Measurements from ENCODE around the gene SLFN14.
"Not testable (repeated sequence)": the region's sequence is repeated elsewhere in the genome, so short reads cannot be mapped to it uniquely, and the experiment has no call there.

The SLFN14 gene

GRCh38 chr17:35557353-35557752 is 3.3 kb downstream of the SLFN14 start:
- no peak for DNase-seq

- no peak for DNase-seq
These were observed 4.9 kb downstream of the SLFN14 start for GRCh38 chr17:35555691-35556090.

GRCh38 chr17:35554668-35555067 is 6.0 kb downstream of the SLFN14 start:
- no peak for DNase-seq

GRCh38 chr17:35553310-35553709 is 7.3 kb downstream of the SLFN14 start:
- DNase-seq: no peak

DNA sequence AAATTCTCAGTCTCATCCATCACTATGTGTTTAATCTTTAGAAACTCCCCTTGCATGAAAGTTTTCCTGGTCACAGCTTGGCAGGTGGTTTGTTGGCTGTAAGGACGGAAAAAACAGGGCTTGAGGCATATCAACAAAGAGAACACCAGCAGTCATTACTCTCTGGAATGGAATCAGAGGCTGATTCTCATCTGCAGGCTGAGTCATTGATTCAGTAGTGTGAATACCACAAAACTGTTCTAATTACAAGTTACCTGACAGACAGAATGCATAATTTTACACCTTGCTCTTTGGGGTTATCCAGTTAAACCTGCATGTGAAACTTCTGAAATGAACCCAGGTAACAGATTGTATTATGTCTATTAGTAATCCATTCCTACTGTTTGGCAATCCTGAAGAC is 11.6 kb downstream of the SLFN14 start:
- no peak for DNase-seq

DNA sequence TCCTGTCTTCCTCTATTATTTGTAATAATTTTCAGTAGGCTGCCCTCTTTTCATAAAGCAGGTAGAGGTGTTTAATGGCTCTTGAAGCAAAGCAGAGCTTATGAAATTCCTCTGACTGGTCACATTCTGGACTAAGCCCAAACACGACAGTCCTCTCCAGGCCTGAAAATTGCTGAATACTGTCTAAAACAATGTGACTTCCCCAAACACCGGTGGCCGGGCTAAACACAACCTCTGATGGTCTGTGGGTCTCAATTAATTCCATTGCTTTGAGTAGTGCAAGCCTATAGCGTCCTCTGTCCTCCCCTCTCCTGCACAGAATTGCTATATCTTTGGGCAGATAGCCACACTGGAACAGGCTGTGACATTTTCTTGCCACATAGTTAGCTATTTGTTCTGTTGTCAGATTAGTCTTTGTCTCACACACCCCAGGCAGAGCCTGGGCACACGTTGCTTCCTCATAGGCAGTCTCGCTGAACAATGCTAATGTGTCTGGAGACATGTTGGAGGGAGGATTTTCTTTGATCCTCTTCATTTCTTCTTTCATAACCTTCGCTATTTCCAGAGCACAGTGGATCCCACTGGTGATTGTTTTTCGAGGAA is 12.3 kb downstream of the SLFN14 start:
- no peak for DNase-seq

DNA sequence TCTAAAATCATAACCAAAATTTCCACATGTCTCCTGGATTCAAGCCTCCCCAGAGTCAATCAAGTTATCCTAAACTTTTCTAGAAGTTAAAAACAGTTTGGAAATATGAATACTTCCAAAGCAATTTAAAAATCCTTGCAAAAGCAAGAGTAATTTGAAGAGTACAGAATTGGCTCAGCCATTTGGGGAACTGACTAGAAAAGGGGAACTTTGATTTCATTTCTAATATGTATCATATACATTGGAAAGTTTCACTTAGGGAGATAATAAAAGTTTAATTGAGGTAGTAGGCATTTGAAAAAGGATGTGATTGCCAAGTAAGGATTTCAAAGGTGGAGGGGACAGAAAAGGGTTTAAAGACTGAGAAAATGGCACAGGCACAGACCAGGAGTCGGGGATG is 14.1 kb downstream of the SLFN14 start:
- DNase-seq: no peak

GRCh38 chr17:35545150-35545549 is 15.5 kb downstream of the SLFN14 start:
- no peak for DNase-seq

DNA sequence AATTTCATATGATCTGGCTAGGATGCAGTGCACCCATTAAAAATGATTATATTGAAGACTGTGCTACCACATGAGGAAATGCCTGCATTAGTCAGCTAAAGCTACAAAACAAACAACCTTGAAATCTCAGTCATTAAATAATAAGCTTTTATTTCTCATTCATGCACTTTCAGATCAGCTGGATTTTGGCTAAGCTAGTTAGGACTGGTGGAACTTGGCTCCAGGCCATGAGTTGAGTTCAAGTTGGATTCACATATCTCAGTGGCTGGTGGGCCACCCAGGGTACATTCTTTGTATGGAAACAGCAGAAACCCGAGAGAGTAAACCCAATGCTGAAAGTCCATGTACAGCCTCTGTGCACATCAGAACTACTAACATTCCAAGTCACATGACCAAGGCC is 16.8 kb downstream of the SLFN14 start:
- no peak for DNase-seq

DNA sequence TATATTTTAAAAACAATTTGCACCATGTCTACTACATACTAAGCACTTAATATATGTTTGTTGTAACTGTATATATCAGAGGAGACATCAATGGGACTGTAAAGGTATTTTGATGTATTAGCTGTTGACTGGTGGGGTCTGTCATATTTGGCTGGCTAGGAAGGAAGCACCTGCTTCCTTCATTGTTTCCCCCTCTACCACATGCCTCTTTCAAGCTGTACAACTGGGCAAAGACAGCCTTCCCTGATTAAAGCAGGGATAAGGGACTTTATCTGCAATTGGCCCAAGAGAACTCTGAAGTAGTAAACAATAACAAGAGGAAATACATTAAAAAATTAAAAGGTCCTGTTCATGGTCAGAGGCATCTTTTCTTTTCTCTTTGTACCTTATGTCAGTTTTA is 17.6 kb downstream of the SLFN14 start:
- DNase-seq: no peak

GRCh38 chr17:35541434-35541833 is 19.2 kb downstream of the SLFN14 start:
- no peak for DNase-seq

GRCh38 chr17:35540589-35541404 is 19.8 kb downstream of the SLFN14 start:
- no peak for DNase-seq

DNA sequence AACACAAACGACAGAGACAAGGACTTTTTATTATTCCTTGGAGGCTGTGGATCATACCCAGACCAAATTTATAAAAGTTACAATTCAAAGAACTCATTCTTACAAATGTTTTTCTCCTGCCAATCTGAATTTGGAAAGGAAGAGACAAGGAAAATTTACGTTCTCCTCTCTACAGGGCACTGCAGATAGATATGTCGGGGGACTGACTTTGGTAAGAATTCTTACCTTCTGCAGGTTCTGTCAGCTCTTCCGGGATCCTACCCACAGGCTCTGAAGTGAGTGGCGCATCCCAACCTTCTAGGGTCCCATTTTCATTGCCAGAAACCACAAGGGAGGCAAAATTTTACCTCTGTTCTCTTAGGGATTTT is 21.0 kb downstream of the SLFN14 start:
- no peak for DNase-seq

- DNase-seq: no peak
These were observed 22.9 kb downstream of the SLFN14 start, which contains the start of gene SLFN12L for GRCh38 chr17:35537601-35538141. Gene SLFN12L (minus strand): TSS chr17:35537678. CDS start chr17:35522364, 15,314 bp downstream.

- no peak for DNase-seq
These were observed 23.9 kb downstream of the SLFN14 start for GRCh38 chr17:35536664-35537171.

DNA sequence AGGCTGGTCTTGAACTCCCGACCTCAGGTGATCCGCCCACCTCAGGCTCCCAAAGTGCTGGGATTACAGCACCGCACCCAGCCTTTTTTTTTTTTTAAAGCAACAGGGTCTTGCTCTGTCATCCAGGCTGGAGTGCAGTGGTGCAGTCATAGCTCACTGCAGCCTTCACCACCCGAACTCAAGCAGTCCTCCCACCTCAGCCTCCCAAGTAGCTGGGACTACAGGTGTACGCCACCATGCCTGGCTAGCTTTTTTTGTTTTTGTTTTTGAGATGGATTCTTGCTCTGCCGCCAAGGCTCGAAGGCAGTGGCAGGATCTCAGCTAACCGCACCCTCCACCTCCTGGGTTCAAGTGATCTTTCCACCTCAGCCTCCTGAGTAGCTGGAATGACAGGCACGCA is 25.2 kb downstream of the SLFN14 start:
- DNase-seq: not testable (repeated sequence)

DNA sequence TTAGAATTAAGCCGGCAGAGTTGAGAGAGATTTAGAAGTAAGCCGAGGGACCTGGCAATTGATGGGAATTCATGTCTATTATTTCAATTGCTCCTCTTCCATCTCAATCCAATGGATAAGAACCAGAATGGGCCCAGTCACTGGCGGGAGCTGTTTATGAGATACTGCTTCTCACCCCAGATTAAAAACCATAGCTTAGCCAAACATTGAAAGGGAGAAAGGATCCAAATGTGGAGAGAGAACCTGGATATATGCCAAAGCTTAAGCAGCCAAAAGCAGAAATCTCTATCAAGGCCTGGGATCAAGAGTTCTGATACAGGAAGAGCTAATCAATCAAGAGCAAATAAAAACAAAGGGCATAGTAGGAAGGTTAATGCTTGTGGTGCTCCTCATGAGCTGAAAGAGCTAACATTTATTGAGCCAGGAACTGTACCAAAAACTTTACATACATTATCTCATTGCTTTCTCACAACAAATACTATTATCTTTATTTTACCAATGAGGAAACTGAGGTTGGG is 26.0 kb downstream of the SLFN14 start:
- DNase-seq: no peak

GRCh38 chr17:35531160-35531559 is 29.5 kb downstream of the SLFN14 start:
- DNase-seq: no peak

- no peak for DNase-seq
These were observed 30.8 kb downstream of the SLFN14 start for GRCh38 chr17:35529866-35530265.

GRCh38 chr17:35529326-35529725 is 31.3 kb downstream of the SLFN14 start:
- not testable (repeated sequence) for DNase-seq

GRCh38 chr17:35523296-35523695 is 37.3 kb downstream of the SLFN14 start:
- DNase-seq: no peak

DNA sequence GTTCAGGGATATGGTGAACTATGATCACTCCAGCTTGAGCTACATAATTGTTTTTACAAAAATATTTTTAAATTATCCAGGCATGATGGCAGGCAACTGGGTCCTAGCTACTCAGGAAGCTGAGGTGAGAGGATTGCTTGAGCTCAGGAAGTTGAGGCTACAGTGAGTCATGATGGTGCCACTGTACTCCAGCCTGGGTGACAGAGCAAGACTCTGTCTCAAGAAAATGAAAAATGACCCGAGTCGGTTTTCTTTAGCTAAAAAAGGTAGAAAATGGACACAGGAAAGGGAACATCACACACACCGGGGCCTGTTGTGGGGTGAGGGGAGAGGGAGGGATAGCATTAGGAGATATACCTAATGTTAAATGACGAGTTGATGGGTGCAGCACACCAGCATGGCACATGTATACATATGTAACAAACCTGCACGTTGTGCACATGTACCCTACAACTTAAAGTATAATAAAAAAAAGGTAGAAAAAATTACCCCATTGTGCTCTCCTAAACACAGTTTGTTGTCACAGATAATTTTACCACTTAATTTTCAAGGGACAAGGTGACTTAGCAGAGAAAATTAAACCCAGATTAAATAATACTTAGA is 38.9 kb downstream of the SLFN14 start:
- DNase-seq: not testable (repeated sequence)

- DNase-seq: no peak
These were observed 39.5 kb downstream of the SLFN14 start for GRCh38 chr17:35521150-35521549.

Data from NCI-H1930 (cell line).